ENCODE results near the gene EEF1A2.

Gene EEF1A2

DNA sequence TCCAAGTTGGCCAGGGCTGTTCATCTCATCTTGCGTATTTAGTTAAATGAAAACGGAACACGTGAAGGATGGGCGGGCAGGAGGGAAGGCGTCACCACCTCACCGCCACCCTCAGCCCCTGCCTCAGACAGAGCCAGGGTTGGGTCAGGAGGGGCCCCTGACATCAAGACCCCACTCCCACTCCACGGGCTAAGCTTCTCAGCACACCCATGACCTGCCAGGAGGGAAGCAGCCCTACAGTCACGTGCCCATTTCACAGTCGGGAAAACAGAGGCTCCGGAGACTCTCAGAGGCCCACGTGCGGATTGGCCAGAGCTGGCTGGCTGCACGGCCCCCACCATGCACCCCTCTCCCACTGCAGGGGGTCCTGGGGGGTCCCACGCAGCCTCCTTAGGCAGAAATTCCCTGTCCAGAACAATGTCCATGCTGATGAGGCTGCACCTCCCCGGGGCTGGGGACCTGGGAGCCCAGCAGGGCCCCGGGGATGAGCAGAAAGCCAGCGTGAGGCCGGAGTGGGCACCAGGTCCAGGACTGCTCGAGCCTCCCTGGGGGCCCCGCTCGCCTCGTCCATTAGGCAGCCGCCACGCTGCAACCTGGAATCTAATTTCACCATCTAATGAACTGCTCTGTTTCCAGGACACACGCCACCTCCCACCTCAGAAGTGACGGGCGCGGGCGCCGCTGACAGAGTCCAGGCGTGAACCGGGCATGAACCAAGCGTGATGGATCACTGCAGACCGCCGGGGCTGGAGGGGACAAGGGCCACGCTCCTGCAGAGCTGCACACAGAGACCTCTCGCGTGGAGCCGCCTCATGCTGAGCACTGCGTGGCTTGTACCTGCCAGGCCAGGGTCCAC lies 42.2 kb downstream of the EEF1A2 start:
- no peak for DNase-seq (ENCODE audit: low read depth)
- TF ChIP-seq, protein P1, sequence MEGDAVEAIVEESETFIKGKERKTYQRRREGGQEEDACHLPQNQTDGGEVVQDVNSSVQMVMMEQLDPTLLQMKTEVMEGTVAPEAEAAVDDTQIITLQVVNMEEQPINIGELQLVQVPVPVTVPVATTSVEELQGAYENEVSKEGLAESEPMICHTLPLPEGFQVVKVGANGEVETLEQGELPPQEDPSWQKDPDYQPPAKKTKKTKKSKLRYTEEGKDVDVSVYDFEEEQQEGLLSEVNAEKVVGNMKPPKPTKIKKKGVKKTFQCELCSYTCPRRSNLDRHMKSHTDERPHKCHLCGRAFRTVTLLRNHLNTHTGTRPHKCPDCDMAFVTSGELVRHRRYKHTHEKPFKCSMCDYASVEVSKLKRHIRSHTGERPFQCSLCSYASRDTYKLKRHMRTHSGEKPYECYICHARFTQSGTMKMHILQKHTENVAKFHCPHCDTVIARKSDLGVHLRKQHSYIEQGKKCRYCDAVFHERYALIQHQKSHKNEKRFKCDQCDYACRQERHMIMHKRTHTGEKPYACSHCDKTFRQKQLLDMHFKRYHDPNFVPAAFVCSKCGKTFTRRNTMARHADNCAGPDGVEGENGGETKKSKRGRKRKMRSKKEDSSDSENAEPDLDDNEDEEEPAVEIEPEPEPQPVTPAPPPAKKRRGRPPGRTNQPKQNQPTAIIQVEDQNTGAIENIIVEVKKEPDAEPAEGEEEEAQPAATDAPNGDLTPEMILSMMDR (conservative IDR thresholded peaks at IDR 0.05; ENCODE audit: control insufficient read depth, insufficient read depth, low read depth, low read length), result no peak
- H3K4me3 ChIP-seq (ENCODE audit: control insufficient read depth, low read depth, low read length), result no peak overlapping the region

DNA sequence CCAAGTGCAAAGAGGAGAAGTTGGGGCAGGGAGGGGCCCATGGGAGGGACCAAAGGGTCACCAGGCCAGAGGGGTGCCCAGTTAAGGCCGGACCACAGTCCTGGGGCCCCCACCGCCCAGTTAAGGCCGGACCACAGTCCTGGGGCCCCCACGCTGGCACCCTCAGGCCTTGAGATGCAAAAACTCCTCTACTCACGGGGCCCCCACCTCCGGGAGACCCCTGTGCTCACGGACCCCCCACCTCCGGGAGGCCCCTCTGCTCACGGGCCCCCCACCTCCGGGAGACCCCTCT lies 43.4 kb downstream of the EEF1A2 start:
- TF ChIP-seq, protein P1 (conservative IDR thresholded peaks at IDR 0.05; ENCODE audit: control insufficient read depth, insufficient read depth, low read depth, low read length), result no peak
- no peak overlapping the region for H3K4me3 ChIP-seq (ENCODE audit: control insufficient read depth, low read depth, low read length)
- no peak for DNase-seq (ENCODE audit: low read depth)

DNA sequence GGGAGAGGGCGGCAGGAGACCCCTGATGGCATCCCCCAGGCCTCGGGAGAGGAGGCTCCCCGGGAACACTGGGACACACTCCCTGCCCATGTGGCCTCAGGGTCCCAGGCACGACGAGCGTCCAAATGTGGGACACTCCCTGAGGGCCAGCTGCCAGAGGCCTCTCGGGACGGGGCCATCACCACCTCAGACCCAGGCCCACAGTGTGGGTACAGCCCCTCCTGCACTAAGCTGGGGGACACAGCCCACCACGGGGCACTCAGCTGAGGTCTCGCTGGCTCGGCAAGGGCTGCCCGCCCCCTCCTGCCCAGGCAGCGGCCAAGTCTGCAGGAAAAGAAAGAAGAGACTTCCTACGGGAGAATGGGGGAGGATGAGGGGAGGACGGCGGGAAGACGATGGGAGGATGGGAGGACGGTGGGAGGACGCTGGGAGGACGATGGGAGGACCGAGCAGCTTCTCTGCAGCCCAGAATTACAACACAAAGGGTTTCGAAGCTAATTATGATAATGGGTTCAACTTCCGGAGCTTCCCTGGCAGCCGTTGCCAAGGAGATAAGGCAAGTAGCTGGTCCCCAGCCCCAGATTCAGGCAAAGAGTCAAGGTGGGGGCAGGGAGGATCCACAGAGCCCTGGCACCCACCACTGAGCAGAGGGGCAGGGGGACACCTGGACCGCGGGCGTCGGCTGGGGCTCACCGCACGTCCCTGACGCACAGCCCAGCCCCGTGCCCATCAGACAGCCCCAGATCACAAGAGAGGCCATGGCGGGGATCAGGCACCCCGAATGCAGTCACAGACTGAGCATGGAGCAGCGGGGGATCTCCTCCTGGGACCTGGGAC lies 43.9 kb downstream of the EEF1A2 start:
- no peak overlapping the region for H3K4me3 ChIP-seq (ENCODE audit: control insufficient read depth, low read depth, low read length)

DNA sequence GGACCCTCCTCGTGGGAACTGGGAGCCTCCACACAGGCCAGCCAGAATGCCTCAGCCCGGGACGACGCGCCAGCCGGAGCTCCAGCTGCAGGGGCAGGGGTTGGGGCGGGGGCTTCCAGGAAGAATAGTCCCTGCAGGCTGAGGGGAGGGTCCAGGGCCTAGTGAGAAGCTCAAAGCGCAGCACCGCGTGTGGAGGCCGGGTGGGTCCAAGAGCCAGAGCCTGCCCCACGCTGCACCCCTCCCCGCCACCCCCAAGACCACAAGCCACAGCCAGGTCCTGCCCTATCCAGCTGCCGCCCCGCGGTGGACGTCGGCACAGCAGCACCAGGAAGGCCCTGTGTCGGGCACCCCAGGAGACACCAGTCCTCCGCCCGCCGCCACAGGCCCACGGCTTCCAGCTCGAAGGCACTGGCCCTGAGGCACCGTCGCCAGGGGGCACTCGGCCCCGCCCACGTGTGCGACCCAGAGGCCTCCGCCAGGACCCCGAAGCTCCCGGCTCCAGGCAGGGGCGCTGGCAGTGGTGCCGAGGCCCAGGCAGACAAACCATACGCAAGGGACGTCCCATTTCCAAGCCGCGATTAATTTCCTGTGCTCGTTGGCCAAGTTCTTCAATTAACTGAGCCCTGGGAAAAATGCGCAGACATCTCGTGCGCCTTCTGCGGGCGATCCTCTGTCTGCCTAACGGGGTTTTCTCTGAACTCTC lies 45.9 kb downstream of the EEF1A2 start:
- TF ChIP-seq, protein P1 (conservative IDR thresholded peaks at IDR 0.05; ENCODE audit: control insufficient read depth, insufficient read depth, low read depth, low read length), result no peak
- H3K4me3 ChIP-seq (ENCODE audit: control insufficient read depth, low read depth, low read length), result no peak overlapping the region
- no peak for DNase-seq (ENCODE audit: low read depth)

More for the DNA sequence above, 43.9 kb downstream of the EEF1A2 start:
- TF ChIP-seq, protein P1 (conservative IDR thresholded peaks at IDR 0.05; ENCODE audit: control insufficient read depth, insufficient read depth, low read depth, low read length), result no peak
- DNase-seq (ENCODE audit: low read depth), result no peak

DNA sequence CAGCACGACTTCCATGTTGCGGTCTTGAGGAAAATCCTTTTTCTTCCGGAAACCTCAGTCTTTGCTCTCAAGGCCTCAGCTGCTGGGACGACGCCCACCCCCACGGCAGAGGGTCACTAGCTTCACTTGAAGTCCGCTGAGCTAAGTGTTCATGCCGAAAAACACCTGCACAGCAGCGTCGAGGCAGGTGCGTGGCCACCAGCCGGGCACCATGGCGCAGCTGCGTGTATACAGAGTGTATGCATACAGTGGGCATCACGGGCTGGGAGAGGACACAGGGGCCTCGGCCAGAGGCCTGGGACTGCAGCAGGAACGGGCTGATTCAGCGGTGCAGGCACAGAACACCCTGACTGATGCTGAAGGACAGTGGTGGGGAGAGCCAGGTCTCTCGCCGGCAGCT lies 46.5 kb downstream of the EEF1A2 start:
- H3K4me3 ChIP-seq (ENCODE audit: control insufficient read depth, low read depth, low read length), result no peak overlapping the region
- no peak for DNase-seq (ENCODE audit: low read depth)
- TF ChIP-seq, protein P1 (conservative IDR thresholded peaks at IDR 0.05; ENCODE audit: control insufficient read depth, insufficient read depth, low read depth, low read length), result no peak

DNA sequence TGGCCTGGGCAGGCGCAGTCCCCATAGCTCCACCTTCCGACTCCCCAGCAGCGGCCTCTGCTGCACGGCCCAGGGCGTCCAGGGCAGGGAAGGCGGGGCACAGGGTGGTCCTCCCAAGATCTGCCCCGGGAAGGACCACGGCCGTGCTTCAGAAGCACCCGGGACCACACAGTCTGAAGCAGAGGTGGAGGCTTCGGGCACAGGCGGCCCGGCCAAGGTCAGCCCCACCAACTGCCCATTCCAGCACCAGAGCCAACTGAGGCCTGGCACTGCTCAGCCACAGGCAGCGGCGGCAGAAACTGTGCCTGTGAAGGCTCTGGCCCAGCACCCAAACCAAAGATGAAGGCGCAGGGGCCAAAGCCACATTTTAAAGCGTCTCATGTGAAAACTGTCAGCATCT lies 47.1 kb downstream of the EEF1A2 start:
- no peak overlapping the region for H3K4me3 ChIP-seq (ENCODE audit: control insufficient read depth, low read depth, low read length)
- no peak for DNase-seq (ENCODE audit: low read depth)
- TF ChIP-seq, protein P1 (conservative IDR thresholded peaks at IDR 0.05; ENCODE audit: control insufficient read depth, insufficient read depth, low read depth, low read length), result no peak

All from fibroblast of mammary gland (primary cell).